Raji (cell line): Measurements from ENCODE around the gene SEC61A1.

Experiments
- POLR2A ChIP-seq: IDR thresholded peaks from 2 replicates; pipeline ENCODE4 v1.6.1; 2011; ENCODE audit warnings: low read depth, low read length, control low read depth; ENCODE audit not compliant: insufficient read depth

The SEC61A1 gene

DNA sequence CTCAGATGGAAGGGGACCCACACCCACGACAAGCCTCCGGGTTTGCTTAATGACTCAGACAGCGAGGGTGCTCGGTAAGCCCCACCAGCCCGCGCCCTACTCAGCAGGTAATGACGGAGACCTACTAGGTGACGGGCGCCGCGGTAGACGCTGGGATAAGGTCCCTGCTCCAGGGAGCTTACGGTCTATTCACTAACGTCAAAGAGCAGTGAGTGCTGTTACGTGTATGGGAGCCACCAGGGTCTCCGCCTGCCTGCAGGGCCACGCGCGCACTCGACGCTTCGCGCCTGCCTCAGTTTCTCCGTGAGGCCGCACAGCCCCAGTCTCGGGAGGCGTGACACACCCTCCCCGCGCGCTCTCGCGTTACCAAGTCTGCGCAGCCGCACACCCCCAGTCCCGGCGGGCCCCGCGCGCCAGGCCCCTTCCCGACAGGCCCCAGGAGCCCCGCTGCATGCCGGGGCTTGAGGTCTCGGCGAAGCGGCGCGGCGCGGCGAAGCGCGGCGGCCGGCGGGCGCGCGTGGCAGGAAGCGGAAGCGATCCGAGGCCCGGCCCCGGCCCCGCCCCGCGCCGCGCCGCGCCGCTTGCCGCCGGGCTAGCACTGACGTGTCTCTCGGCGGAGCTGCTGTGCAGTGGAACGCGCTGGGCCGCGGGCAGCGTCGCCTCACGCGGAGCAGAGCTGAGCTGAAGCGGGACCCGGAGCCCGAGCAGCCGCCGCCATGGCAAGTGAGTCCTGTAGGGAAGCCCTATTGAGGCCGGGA is at the start of gene SEC61A1:
SEC61A1 (plus strand) TSS at position 601 of the 758 bp plus-strand sequence; CDS start at position 717, 116 bp downstream.
- peak; percentile 95 for TF ChIP-seq POLR2A

DNA sequence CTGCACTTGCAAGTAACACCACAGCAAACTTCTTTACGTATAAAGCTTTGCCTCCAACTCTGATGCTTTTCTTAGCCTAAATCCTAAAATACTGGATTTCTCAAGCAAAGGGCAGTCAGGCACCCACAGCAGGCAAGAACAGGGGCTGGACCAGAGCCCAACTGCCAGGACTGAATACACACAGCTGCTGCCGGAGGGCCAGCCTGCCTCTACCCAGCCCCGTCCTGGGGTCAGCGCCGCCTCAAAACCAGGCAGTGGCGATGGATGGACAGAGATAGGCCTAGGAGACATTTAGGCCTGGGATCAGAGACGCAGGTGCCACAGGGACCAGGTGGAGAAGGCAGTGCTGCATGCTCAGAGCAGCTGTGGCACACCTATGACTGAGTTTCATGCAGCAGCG is 47.6 kb upstream of the SEC61A1 start:
- no peak for TF ChIP-seq POLR2A

DNA sequence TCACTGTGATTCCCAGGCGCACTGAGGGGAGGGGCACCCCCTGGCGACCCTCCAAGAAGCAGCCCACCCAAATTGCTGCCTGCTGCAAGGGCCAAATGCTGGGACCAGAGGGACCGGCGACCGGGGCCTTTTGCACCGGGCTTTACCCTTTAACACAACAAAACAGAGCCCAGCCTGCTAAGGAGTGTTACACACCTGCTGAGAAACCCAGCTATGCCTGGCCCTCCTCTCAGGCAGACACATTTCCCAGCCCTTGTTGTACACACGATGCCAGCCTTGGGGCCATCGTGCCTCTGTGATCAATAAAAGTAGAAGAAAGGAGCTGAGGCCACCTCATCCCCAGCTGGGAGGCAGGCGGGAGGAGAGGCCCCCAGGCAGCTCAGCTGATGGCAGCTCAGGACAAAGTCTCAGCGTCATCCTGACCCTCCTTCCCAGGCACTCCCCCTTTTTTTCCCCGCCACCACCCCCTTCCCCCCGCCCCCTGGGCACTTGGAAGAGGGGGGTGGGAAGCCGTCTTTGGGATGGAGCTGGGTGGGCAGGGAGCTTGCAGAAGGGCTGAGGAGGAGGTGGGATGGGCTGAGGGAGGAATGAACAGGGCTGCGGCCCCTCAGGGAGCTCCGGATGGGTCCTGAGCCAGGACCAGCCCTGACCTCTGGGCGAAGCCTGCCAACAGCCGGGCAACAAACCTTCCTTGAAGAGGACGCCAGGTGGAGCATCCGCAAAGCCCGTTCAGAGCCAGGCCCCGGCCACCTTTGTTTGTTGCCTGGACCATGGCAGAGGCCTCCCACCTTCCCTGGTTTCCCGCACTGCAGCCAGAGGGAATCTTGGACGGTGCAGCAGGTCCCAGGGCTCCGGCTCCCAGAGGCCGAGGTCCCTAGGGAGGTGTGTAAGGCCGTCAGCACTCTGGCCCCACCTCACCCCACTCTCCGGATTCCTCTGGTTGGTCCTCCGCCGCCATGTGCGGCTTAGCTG is 45.9 kb upstream of the SEC61A1 start:
- no peak for TF ChIP-seq POLR2A

DNA sequence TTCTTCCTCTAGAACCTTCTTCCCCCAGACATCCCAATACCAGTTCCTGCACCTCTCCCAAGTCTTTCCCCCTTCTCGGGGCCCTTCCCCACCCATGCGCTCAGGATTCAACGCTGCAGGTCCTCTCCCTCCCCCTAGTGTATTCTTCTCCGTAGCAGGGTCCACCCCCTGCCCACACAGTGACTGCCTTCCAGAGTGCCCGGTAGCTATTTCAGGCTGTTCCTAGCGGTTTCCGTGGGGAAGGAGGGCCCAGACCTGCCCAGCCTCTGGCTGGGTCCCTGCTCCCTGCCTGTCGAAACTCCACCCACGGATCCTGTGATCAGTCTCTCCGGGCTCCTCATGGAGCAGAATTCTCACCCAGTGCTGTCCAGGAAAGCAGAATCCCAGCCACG is 45.2 kb upstream of the SEC61A1 start:
- no peak for TF ChIP-seq POLR2A

DNA sequence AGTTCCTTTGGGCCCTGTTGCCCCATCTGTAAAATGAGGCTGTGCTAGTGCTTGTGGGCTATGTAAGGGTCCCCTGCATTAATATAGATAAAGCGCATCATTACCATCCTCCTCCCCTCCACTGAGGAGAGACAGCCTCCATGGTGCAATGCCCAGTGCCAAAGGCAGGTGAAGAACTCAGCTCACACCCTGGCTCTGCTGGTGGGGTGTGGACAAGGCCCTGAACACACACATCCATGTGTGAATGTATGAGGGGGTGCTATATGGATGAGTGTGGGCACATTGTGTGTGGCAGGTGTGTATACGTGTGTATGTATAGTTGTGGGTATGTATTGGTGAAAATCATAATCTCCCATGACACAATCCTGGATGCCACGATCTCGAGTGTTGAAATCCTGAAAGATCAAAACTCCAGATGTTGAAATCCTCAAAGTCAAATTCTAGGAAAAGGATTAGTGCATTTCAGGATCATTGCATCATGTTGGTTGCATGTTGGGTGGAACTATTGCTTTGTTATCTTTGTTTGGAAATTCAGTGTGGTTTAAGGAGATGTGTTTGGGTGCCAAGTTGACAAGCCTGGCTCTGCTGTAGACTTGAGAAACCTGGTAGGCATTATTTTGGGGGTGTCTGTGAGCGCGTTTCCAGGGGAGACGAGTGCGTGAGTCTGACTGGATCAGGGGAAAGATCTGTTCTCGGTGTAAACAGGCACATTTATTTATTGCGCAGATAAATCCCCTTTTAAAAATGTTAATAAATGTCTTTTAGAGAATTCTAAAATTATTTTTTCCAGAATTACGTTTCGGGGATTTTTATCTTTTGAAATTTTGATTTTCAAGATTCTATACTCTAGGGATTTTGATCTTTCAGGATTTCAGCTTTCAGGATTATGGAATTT is 42.0 kb upstream of the SEC61A1 start:
- TF ChIP-seq POLR2A = no peak

DNA sequence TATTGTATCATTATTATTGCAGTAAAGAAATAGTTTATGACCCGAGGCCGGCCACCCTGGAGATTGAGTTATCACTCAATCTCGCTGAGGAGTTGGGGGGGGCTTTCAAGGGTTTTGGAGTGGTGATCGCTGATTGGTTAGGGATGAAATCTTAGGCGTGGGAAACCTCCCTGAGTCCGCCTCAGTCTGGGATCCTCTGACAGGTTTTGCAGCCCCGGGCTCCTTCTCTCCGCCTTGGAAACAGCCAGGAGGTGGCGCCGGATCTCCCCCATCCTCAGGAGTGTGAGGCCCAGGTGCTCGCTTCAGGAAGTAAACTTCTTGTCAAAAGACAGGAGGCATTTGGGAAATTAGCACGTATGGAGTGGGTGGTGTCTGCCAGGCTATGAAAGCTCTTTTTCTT is 41.1 kb upstream of the SEC61A1 start:
- no peak for TF ChIP-seq POLR2A

DNA sequence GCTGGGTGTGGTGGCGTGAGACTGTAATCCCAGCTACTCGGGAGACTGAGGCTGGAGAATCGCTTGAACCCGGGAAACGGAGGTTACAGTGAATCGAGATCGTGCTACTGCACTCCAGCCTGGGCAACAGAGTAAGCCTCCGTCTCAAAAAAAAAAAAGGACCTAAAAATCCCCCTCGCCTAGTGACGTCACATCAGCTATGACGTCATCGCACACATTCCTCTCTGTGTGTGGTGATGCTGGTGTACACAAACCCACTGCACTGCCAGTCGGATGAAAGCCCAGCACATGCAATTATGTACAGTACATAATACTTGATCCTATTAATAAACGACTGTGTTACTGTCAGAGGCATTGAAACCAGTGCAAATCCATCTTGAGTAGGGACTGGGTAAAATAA is 40.2 kb upstream of the SEC61A1 start:
- TF ChIP-seq POLR2A = no peak

DNA sequence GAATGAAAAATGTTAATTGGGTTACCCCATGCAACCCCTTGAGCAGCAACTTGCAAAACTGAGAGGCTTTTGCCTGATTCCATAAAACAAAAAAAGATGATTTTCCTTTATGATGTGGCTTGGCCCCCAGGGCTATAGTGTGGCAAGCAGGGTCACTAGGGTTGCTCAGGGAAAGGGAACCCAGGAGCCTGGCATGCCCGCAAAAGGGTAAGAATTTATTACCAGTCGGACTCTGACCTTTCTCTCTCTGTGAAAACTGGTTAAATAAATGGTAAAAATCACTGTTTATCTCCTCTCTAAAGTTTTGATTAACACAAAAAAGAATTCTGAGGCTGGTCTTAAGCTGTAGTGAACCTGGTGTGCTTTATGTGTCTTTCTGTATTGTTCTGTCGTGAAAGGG is 37.7 kb upstream of the SEC61A1 start:
- no peak for TF ChIP-seq POLR2A

DNA sequence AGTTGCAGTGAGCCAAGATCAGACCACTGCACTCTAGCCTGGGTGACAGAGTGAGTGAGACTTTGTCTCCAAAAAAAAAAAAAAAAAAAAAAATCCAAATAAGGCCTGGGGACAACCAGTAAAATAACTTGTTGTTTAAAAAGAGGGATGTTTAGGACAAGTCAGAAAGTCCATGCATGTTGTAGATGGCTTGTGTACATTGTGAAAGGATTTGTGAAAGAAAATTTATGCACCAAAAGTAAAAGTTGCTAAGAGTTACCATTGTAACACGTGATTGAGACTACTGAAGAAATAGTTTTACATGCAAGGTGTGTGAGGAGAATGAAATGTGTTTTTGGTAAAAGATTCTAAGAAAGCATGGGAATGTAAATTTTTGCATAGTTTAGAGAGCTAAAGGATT is 35.7 kb upstream of the SEC61A1 start:
- no peak for TF ChIP-seq POLR2A

DNA sequence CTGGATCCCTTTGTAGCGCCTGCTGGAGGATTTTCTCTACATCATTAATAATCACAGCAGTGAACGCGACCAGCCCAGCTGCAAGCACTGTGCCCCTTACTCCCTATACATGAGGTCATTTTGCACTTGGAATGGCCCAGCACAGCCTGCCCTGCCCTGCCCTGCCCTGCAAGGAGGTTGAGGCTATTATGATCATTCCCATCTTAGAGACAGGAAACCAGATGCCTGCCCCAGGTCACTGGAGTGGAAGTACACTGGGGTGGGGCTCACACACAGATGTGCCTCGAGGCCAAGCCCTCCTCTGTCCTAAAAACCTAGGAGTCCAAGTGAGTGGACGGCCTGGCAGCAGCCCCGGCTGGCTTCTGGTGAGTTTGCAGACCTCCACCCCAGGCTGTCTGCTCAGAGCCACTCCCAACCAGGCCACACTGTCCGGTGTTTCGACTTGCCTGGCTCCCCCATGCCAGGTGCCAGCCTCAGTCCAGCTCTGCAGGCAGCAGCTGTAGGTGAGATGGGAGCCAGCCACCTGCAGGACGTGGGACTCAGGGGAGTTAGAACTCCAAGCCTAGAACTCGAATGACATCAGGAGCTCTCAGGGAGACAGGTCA is 30.4 kb upstream of the SEC61A1 start:
- TF ChIP-seq POLR2A = no peak

DNA sequence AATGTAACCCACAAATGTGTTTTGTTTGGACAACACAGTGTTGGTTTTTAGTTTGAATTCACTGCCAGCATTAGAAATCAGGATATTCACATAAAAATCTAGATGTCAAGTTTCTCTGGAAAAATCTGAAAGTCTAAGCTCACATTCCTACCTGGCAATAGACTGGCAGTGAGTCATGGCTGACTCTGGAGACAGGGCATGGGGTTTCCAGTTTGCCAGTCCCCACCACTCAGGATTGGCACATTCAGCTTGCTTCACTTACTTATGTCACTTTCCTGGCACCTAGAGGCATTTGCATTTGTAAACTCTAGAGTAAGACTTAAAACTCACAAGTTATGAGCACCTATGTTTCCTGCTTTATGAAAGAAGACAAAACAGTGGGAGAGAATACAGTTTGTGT is 19.1 kb upstream of the SEC61A1 start:
- TF ChIP-seq POLR2A = no peak

DNA sequence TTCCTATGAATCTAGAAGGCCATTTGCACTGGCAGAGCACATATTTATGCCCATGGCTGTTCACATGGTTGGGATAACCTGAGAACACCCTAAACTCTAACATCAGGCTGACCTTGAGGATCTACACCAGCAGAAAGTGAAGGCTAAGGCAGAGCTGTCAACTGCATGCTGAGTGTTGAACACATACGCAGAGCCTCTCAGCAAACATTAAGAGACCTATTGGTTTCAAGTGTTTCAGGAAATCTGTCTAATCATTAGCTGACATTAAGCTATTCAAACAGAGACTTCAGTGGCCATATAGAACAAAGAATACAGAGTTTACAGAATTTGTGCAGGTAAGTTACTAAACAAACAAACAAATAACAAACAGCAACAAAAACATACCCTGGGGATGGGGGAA is 16.1 kb upstream of the SEC61A1 start:
- TF ChIP-seq POLR2A = no peak

DNA sequence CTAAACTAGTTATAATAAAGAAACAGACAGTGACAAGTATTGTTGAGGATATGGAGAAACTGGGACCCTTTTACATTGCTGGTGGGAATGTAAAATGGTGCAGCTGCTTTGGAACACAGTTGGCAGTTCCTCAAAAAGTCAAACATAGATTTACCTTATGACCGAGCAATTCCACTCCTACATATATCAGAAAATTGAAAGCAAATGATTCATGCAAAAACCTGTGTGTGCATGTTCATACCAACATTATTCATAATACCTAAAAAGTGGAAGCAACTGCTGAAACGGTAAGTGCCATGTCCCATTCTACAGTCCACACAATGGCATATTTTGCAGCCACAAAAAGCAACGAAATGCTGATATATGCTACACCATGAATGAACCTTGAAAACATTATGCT is 12.2 kb upstream of the SEC61A1 start:
- no peak for TF ChIP-seq POLR2A

DNA sequence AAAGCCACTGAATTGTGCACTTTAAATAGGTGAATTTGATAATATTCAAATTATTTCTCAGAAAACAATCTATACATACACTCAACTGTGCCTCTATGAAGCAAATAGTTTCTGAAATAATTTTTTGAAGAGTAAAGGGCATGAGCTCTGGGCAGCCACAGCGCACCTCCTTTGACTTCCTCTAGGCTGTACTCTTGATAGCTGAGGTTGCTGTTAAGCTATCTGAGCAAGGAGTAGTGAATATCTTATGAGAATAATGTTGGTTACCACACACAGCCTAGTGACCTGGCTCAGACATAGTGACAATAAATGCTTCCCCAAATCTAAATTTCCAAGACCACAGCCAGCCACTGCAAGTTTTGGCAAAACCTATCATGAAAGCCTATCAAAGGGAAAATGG is 11.6 kb upstream of the SEC61A1 start:
- no peak for TF ChIP-seq POLR2A

DNA sequence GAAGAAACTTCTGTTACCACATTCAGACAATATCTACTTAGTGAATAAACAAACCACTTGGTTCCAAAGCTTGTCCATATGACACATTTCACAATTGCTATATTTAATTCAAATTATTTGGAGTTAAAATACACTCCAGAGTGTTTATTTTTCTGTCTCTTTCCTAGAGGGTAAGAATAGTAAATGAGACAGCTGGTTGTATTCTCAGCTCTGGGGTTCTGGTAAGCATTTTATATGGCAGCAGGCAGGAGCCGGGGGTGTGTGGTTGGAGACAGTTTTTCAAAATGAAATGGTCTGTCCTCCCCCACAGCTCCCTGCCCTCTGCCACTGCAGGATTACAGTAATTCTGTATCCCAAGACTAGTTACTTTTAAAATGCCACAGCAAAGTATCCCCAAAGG is 10.9 kb upstream of the SEC61A1 start:
- TF ChIP-seq POLR2A = no peak

DNA sequence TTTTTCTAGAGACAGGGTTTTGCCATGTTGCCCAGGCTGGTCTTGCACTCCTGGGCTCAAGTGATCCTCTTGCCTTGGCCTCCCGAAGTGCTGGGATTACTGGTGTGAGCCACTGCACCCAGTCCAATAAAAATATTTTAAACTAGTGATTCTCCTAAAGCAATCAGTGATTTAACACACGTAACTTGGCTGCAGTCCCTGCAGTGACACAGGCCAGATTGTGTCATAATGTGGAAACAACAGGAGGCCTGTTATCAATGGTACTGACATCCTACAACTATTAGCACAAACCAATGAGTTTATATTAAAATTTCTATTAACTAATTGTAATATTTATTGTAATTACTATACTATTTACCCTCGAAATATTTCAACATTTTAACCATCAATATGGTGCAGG is 1.6 kb upstream of the SEC61A1 start:
- TF ChIP-seq POLR2A = no peak
